SK-N-MC (cell line): ENCODE data around the gene KCNMA1.

ENCODE experiments used
- DNase-seq: peaks from one replicate; pipeline ENCODE4 v3.0.0-alpha.2; 2011; ENCODE audit warnings: low read depth, low spot score
- H3K27ac ChIP-seq: fragments of 200-600 bp; sonication (generic); 2 replicates; pipeline ENCODE4 v1.5.1; 2016; ENCODE audit warnings: mixed run types
- H3K36me3 ChIP-seq: fragments of 200-600 bp; sonication (generic); 2 replicates; pipeline ENCODE4 v1.6.1; 2017; ENCODE audit warnings: antibody characterized with exemption, low read length, mixed read lengths; ENCODE audit not compliant: insufficient read depth
- H3K4me3 ChIP-seq: fragments of 200-600 bp; sonication (generic); 2 replicates; pipeline ENCODE4 v1.5.1; 2016
- H3K9ac ChIP-seq: fragments of 200-600 bp; sonication (generic); 2 replicates; pipeline ENCODE4 v1.8.0; 2017; ENCODE audit warnings: mixed run types, mixed read lengths; ENCODE audit not compliant: insufficient read length
- H3K9me3 ChIP-seq: fragments of 200-600 bp; sonication (generic); 2 replicates; pipeline ENCODE4 v1.6.1; 2017; ENCODE audit warnings: low read depth, mild to moderate bottlenecking, antibody characterized with exemption, low read length, moderate library complexity, mixed read lengths
- EZH2 ChIP-seq: fragments of 200-600 bp; sonication (generic); IDR thresholded peaks from one replicate; pipeline ENCODE4 v1.6.1; 2017; ENCODE audit warnings: antibody characterized with exemption
- FOXP2 ChIP-seq: optimal IDR thresholded peaks from 2 replicates; pipeline ENCODE3; 2011; ENCODE audit warnings: mild to moderate bottlenecking, moderate library complexity; ENCODE audit not compliant: insufficient read depth; ENCODE audit errors: extremely low read length, control extremely low read depth
- POLR2AphosphoS5 ChIP-seq: IDR thresholded peaks from 2 replicates; pipeline ENCODE4 v1.6.1; 2012; ENCODE audit warnings: mild to moderate bottlenecking, low read depth, low read length, borderline replicate concordance

The KCNMA1 gene

DNA sequence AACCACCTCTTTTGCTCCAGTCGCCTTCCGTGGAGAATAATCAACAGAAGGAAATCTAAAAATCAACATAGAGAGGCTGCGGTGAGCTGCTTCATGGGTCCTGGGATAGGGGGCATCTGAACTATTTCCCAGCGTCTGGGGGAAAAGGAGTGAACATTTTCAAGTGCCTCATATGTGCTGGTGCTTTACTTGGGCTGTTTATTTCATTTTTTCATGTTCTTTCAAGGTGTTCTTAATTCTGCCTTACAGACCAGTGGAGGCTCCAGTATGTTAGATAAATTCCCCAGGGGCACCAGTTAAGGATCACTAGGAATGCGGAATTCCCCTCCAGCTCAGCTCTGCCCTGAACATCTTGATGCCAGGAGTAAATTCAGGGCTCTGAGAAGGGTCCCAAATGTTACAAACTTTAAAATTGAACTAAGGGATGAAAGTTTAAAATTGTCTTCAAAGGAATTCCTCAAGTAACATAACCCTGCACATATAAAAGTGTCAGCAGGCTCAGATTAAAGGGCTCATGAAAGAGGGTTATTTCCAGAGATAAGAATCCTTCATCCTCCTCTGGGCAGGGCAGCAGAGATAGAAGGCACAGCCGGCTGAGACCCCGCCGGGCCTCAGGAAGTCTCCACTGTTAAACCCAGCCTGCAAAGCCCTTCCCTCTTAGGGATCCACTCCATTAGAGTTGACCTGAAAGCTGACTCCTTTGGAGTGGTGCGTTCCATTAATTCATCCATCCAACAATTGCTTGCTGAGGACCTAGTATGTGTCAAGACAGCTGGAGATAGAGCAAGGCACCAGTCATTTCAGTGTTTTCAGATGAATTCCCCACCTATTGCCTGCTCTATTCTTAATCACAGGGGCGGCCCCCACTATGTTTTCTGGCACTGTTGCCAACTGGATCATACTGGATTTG is 345.8 kb downstream of the KCNMA1 start:
- Histone ChIP-seq H3K36me3 (no peaks in the 10 kb centered on the region), H3K27ac (no peak overlapping the region), H3K4me3 (no peak overlapping the region), H3K9me3 (no peaks in the 10 kb centered on the region), H3K9ac (no peak overlapping the region)
- no peak for DNase-seq
- TF ChIP-seq POLR2AphosphoS5, result no peak
- no peak for TF ChIP-seq FOXP2
- TF ChIP-seq EZH2, result no peak

DNA sequence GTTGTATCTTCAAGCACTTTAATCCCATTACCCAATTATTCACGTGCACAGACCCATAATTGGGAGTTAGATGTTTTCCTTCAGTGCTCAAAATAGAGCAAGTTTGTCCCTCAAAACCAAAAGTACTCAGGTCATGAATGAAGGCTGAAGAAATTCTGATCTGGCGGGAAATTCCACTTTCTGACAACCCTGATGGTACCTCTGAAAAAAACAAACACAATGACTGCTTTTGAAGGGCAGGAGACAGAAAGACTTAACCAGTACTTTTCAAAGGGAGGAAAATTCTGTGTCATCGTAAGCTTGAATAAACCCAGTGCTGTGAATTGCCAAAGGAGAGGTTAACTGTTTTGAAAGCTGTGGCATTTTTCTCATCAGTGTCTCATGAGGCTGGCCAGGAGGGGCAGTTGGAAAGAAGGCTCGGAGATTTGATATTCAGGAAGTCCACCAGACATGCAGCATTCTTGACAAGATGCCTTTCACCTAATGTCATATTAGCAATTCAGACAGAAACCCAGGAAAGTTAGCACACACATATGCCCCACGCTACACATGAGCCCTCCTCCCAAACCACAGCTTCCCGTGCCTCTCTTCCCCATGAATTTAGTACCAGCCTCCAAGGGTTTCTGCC is 347.0 kb downstream of the KCNMA1 start:
- Histone ChIP-seq H3K36me3 (no peaks in the 10 kb centered on the region), H3K4me3 (no peak overlapping the region), H3K9ac (no peak overlapping the region), H3K9me3 (no peaks in the 10 kb centered on the region), H3K27ac (no peak overlapping the region)
- DNase-seq, result no peak
- TF ChIP-seq POLR2AphosphoS5 (no peak), EZH2 (no peak), FOXP2 (no peak)

DNA sequence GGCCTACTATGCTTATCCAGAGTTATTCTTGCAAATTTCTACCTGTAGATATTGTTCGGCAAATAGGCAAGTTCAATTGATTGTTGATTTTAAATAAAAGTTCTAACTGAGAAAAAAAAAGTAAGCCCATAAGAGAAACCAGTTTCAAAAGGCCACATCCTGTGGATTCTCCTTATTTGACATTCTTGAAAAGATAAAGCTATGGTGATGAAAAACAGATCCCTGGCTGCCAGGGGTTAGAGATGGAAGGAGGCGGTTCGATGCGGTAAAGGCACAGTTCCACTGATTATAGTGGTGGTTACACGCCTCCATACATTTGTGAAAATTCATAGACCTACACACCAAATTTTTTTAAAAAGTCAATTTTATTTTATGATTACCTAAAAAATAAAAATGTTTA is 347.8 kb downstream of the KCNMA1 start:
- no peak for TF ChIP-seq POLR2AphosphoS5
- no peak for TF ChIP-seq EZH2
- no peak for TF ChIP-seq FOXP2
- Histone ChIP-seq H3K27ac (no peak overlapping the region), H3K36me3 (no peaks in the 10 kb centered on the region), H3K9me3 (no peaks in the 10 kb centered on the region), H3K4me3 (no peak overlapping the region), H3K9ac (no peak overlapping the region)
- DNase-seq, result no peak

DNA sequence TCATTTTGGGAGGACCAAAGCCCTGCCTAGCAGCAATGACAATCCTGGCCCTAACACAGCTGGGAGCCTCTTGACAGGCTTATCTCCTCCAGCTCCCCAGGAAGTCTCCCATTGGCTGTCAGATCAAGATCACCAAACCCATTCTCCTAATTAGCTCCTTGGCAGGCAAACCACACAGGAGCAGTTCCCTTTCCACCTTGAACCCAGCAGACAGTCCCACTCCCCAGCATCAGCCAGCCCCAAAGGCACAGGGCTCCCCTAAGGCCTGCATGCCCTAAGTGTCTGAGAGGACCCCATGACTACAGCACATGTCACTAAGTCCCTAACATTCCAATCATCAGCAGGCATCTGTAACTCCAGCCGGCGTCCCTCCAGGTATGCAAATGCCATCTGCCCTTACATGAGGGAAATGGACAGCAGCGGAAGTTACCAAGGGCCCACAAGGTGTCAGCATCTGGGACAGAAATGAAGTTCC is 348.5 kb downstream of the KCNMA1 start:
- DNase-seq, result no peak
- Histone ChIP-seq H3K36me3 (no peaks in the 10 kb centered on the region), H3K27ac (no peak overlapping the region), H3K9me3 (no peaks in the 10 kb centered on the region), H3K9ac (no peak overlapping the region), H3K4me3 (no peak overlapping the region)
- TF ChIP-seq EZH2 (no peak), FOXP2 (no peak), POLR2AphosphoS5 (no peak)

DNA sequence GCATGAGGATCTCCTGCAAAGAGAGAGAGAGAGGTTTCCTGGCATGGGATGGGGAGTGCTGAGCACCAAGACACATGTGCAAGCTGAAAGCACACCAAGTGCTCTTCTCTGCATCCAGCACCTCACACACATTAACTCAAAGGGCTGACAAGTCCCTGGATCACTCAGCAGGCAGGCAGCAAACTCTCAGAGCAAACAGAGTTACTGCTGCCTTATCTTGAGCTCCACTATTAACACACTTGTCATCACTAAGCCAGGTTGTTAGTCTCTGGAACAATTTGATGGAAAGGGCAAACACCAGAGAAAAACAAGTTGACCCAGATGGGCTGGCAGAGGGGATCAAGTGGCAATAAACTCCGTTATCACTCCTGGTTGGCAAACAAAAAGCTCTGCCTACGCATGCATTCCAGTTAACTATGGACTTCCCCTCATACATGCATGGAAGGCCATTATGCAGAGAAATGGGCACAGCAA is 349.9 kb downstream of the KCNMA1 start:
- DNase-seq, result no peak
- H3K36me3 ChIP-seq, result no peaks in the 10 kb centered on the region
- no peak for TF ChIP-seq FOXP2
- TF ChIP-seq POLR2AphosphoS5, result no peak
- TF ChIP-seq EZH2, result no peak
- H3K27ac ChIP-seq, result no peak overlapping the region
- no peaks in the 10 kb centered on the region for H3K9me3 ChIP-seq
- no peak overlapping the region for H3K9ac ChIP-seq
- H3K4me3 ChIP-seq, result no peak overlapping the region

DNA sequence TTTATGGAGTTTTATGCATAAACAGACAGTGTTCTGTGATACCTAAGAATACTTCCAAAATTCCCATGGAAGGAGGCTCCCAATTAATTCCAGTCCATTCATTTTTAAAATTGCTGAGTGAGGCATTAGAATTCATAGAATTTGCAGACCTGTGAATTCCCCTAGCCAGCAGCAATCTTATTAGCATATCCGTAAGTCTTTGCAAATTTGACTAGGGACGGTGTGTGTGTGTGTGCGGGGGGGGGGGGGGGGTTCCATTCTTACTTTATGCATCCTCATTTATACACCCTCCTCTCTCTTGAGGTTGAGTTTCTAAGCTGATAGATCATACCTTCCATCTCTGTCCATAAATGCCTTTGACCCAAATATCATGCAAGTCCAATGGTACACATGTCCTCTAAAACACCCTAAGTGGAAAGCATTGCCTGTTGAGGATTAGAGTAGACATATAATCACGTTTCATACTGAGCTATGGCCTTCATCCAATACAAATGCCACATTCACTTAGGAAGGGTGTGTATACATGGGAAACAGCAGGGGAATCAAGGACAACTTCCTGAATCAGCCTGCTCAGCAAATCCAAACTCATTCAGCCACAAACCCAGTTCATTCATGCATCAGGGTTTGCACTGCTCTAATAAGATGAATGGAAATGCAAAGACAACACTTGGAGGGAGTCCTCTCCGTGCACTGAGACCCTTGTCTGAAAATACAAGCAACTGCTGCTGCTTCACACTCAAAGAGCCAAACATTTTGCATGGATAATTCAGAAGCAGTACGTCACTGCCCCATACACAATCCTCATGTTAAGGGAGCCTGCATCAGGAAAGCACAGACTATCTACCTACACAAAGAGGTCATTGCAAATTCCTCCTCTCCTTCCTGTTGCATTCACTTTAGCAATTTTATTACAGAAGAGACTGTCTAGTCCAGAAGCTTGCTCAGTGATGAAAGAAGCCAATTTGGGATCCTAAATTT is 350.8 kb downstream of the KCNMA1 start:
- DNase-seq, result no peak
- H3K9ac ChIP-seq, result no peak overlapping the region
- H3K4me3 ChIP-seq, result no peak overlapping the region
- no peaks in the 10 kb centered on the region for H3K36me3 ChIP-seq
- H3K27ac ChIP-seq, result no peak overlapping the region
- TF ChIP-seq EZH2 (no peak), FOXP2 (no peak), POLR2AphosphoS5 (no peak)
- no peaks in the 10 kb centered on the region for H3K9me3 ChIP-seq

DNA sequence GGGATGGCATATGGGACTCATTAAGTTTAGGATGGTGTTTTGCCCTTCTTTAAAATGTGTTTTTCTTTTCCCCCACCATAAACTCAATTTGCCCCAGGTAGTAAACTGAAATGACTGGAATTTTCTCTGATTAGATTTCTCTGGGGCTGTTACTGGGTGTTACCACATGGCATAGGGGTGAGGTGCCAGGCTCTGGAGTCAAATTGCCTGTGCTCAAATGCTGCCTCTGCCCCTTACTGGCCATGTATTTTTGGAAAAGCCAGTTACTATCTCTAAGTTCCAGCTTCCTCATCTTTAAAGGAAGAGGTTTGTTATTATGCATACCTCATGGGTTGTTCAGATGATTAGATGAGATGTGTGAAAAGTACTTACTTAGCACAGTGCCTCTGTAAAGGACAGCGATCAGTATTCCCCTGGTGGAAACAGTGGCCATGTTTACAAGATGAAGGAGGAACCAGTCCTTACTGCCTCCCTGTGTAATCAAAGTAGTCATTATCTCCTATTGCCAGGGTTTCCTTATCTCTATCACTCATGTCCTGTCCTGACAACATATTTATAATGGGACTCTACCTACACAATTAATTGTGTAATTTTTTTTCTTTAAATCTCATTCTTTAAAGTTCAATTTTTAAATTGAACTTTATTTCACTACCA is 352.0 kb downstream of the KCNMA1 start:
- DNase-seq, result no peak
- Histone ChIP-seq H3K4me3 (no peak overlapping the region), H3K9me3 (no peaks in the 10 kb centered on the region), H3K9ac (no peak overlapping the region), H3K27ac (no peak overlapping the region), H3K36me3 (no peaks in the 10 kb centered on the region)
- no peak for TF ChIP-seq POLR2AphosphoS5
- TF ChIP-seq EZH2, result no peak

DNA sequence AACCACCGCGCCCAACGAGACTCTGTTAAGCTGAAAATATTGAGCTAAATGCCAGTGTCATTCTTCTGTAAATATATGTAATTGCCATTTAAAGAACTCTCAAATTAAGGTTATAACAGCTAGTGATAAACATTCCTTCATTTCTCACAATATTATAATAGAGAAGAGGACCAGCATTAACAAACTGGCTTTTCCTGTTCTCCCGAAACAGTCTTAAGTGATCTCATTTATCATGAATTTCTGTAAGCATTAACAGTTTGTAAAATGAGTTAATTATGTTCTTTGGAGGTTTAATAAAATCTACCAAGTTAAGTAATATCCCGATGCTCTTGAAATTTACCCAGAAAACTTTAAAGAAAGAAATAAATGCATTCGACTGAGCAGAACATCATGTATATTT is 352.8 kb downstream of the KCNMA1 start:
- Histone ChIP-seq H3K9me3 (no peaks in the 10 kb centered on the region), H3K36me3 (no peaks in the 10 kb centered on the region), H3K27ac (no peak overlapping the region), H3K4me3 (no peak overlapping the region), H3K9ac (no peak overlapping the region)
- no peak for DNase-seq
- TF ChIP-seq POLR2AphosphoS5, result no peak
